Measurements from ENCODE around the gene TXNDC11. TPM values are rescaled to one million over a fixed set of nuclear protein-coding genes. Genes with fewer than 3 reads are reported as not detected.

TXNDC11 gene
- total RNA-seq, 1 experiment from 2014 or later = 11.1 TPM

DNA sequence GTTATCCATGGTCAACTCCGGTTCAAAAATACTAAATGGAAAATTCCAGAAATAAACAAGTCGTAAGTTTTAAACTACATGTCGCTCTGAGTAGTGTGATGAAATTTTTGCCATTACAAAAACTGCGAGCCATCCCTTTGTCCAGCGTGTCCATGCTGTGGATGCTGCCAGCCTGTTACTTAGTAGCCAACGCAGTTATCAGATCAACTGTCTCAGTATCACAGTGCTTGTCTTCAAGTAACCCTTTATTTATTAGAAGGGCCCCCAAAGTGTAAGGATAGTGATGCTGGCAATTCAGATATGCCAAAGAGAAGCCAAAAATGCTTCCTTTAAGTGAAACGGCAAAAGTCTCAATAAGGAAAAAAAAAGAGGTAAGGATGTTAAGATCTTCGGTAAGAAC, 50.5 kb downstream of the TXNDC11 start:
- peaks cover 28% of the 10 kb centered on the region for H3K36me3 Mint-ChIP-seq
- H3K4me1 Mint-ChIP-seq = no peaks in the 10 kb centered on the region
- DNase-seq (ENCODE audit: low spot score) (no peak), ATAC-seq (no peak)
- H3K4me3 Mint-ChIP-seq = no peak overlapping the region
- ChIA-PET CTCF (interaction anchor here (1.0 kb wide), 1 partner anchor 305 kb away, joined by 3 read pairs; no protein-coding TSS in a partner anchor), POLR2A (no interaction called here)
- no peak overlapping the region for H3K27ac Mint-ChIP-seq
- H3K27me3 Mint-ChIP-seq (ENCODE audit: low read depth) = no peaks in the 10 kb centered on the region
- H3K9me3 Mint-ChIP-seq = no peaks in the 10 kb centered on the region
- TF ChIP-seq ZNF671 (CRISPR knock-in tag; IDR thresholded peaks at IDR 0.05) (no peak), TCF7 (CRISPR knock-in tag; IDR thresholded peaks at IDR 0.05; ENCODE audit: low read depth) (no peak), KAT7 (CRISPR knock-in tag; IDR thresholded peaks at IDR 0.05; ENCODE audit: borderline replicate concordance) (no peak), JAZF1 (CRISPR knock-in tag; IDR thresholded peaks at IDR 0.05) (no peak), ELF4 (CRISPR knock-in tag; IDR thresholded peaks at IDR 0.05; ENCODE audit: low read depth) (no peak), GTF2I (CRISPR knock-in tag; conservative IDR thresholded peaks at IDR 0.05) (no peak), HMGA2 (CRISPR knock-in tag; IDR thresholded peaks at IDR 0.05) (no peak), ZNF396 (CRISPR knock-in tag; IDR thresholded peaks at IDR 0.05; ENCODE audit: borderline replicate concordance) (no peak), NFYB (CRISPR knock-in tag; conservative IDR thresholded peaks at IDR 0.05; ENCODE audit: low read depth) (no peak), FOXK1 (CRISPR knock-in tag; IDR thresholded peaks at IDR 0.05) (no peak)
- TF ChIP-seq, protein P1, sequence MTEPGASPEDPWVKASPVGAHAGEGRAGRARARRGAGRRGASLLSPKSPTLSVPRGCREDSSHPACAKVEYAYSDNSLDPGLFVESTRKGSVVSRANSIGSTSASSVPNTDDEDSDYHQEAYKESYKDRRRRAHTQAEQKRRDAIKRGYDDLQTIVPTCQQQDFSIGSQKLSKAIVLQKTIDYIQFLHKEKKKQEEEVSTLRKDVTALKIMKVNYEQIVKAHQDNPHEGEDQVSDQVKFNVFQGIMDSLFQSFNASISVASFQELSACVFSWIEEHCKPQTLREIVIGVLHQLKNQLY (CRISPR knock-in tag; IDR thresholded peaks at IDR 0.05) = no peak
- TF ChIP-seq, protein P2, sequence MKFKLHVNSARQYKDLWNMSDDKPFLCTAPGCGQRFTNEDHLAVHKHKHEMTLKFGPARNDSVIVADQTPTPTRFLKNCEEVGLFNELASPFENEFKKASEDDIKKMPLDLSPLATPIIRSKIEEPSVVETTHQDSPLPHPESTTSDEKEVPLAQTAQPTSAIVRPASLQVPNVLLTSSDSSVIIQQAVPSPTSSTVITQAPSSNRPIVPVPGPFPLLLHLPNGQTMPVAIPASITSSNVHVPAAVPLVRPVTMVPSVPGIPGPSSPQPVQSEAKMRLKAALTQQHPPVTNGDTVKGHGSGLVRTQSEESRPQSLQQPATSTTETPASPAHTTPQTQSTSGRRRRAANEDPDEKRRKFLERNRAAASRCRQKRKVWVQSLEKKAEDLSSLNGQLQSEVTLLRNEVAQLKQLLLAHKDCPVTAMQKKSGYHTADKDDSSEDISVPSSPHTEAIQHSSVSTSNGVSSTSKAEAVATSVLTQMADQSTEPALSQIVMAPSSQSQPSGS (CRISPR knock-in tag; IDR thresholded peaks at IDR 0.05; ENCODE audit: borderline replicate concordance, low read depth) = no peak
- TF ChIP-seq, protein P3, sequence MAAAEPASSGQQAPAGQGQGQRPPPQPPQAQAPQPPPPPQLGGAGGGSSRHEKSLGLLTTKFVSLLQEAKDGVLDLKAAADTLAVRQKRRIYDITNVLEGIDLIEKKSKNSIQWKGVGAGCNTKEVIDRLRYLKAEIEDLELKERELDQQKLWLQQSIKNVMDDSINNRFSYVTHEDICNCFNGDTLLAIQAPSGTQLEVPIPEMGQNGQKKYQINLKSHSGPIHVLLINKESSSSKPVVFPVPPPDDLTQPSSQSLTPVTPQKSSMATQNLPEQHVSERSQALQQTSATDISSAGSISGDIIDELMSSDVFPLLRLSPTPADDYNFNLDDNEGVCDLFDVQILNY (CRISPR knock-in tag; IDR thresholded peaks at IDR 0.05) = no peak
- TF ChIP-seq, protein P4, sequence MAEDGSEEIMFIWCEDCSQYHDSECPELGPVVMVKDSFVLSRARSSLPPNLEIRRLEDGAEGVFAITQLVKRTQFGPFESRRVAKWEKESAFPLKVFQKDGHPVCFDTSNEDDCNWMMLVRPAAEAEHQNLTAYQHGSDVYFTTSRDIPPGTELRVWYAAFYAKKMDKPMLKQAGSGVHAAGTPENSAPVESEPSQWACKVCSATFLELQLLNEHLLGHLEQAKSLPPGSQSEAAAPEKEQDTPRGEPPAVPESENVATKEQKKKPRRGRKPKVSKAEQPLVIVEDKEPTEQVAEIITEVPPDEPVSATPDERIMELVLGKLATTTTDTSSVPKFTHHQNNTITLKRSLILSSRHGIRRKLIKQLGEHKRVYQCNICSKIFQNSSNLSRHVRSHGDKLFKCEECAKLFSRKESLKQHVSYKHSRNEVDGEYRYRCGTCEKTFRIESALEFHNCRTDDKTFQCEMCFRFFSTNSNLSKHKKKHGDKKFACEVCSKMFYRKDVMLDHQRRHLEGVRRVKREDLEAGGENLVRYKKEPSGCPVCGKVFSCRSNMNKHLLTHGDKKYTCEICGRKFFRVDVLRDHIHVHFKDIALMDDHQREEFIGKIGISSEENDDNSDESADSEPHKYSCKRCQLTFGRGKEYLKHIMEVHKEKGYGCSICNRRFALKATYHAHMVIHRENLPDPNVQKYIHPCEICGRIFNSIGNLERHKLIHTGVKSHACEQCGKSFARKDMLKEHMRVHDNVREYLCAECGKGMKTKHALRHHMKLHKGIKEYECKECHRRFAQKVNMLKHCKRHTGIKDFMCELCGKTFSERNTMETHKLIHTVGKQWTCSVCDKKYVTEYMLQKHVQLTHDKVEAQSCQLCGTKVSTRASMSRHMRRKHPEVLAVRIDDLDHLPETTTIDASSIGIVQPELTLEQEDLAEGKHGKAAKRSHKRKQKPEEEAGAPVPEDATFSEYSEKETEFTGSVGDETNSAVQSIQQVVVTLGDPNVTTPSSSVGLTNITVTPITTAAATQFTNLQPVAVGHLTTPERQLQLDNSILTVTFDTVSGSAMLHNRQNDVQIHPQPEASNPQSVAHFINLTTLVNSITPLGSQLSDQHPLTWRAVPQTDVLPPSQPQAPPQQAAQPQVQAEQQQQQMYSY (CRISPR knock-in tag; IDR thresholded peaks at IDR 0.05) = no peak
- TF ChIP-seq, protein P5, sequence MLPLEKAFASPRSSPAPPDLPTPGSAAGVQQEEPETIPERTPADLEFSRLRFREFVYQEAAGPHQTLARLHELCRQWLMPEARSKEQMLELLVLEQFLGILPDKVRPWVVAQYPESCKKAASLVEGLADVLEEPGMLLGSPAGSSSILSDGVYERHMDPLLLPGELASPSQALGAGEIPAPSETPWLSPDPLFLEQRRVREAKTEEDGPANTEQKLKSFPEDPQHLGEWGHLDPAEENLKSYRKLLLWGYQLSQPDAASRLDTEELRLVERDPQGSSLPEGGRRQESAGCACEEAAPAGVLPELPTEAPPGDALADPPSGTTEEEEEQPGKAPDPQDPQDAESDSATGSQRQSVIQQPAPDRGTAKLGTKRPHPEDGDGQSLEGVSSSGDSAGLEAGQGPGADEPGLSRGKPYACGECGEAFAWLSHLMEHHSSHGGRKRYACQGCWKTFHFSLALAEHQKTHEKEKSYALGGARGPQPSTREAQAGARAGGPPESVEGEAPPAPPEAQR (CRISPR knock-in tag; IDR thresholded peaks at IDR 0.05) = no peak
- TF ChIP-seq, protein P6, sequence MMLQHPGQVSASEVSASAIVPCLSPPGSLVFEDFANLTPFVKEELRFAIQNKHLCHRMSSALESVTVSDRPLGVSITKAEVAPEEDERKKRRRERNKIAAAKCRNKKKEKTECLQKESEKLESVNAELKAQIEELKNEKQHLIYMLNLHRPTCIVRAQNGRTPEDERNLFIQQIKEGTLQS (CRISPR knock-in tag; conservative IDR thresholded peaks at IDR 0.05) = no peak
- TF ChIP-seq, protein P7, sequence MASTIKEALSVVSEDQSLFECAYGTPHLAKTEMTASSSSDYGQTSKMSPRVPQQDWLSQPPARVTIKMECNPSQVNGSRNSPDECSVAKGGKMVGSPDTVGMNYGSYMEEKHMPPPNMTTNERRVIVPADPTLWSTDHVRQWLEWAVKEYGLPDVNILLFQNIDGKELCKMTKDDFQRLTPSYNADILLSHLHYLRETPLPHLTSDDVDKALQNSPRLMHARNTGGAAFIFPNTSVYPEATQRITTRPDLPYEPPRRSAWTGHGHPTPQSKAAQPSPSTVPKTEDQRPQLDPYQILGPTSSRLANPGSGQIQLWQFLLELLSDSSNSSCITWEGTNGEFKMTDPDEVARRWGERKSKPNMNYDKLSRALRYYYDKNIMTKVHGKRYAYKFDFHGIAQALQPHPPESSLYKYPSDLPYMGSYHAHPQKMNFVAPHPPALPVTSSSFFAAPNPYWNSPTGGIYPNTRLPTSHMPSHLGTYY (CRISPR knock-in tag; IDR thresholded peaks at IDR 0.05) = no peak
- TF ChIP-seq, protein P8, sequence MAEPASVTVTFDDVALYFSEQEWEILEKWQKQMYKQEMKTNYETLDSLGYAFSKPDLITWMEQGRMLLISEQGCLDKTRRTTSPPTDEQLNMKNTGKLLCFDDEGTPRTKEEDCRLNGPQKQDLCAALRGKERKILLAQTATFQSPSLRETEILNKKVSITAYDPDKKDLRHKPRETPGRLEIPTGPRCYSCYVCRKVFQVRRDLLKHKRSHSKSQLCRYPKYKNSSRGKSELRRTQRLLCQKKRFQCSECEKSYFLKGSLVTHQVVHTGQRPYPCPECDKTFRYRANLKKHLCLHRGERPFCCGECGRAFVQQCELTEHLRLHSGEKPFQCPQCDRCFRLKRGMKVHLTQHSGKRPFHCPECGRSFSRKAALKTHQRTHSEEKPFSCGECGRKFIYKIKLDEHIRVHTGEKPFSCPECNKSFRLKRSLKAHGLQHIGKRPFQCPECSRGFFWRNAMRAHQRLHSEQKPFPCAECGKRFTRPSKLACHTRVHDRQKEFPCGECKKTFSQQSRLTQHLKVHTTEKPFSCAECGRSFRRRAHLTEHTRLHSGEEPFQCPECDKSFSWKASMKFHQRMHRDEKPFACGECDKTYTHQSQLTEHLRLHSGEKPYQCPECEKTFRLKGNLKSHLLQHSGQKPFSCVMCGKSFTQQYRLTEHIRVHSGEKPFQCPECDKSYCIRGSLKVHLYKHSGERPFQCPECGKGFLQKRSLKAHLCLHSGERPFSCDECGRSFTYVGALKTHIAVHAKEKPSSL (CRISPR knock-in tag; conservative IDR thresholded peaks at IDR 0.05) = no peak
- TF ChIP-seq, protein P9, sequence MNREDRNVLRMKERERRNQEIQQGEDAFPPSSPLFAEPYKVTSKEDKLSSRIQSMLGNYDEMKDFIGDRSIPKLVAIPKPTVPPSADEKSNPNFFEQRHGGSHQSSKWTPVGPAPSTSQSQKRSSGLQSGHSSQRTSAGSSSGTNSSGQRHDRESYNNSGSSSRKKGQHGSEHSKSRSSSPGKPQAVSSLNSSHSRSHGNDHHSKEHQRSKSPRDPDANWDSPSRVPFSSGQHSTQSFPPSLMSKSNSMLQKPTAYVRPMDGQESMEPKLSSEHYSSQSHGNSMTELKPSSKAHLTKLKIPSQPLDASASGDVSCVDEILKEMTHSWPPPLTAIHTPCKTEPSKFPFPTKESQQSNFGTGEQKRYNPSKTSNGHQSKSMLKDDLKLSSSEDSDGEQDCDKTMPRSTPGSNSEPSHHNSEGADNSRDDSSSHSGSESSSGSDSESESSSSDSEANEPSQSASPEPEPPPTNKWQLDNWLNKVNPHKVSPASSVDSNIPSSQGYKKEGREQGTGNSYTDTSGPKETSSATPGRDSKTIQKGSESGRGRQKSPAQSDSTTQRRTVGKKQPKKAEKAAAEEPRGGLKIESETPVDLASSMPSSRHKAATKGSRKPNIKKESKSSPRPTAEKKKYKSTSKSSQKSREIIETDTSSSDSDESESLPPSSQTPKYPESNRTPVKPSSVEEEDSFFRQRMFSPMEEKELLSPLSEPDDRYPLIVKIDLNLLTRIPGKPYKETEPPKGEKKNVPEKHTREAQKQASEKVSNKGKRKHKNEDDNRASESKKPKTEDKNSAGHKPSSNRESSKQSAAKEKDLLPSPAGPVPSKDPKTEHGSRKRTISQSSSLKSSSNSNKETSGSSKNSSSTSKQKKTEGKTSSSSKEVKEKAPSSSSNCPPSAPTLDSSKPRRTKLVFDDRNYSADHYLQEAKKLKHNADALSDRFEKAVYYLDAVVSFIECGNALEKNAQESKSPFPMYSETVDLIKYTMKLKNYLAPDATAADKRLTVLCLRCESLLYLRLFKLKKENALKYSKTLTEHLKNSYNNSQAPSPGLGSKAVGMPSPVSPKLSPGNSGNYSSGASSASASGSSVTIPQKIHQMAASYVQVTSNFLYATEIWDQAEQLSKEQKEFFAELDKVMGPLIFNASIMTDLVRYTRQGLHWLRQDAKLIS (CRISPR knock-in tag; IDR thresholded peaks at IDR 0.05; ENCODE audit: borderline replicate concordance) = no peak
